Stimulated activated CD4-positive, alpha-beta T cell treated with anti-CD3 and anti-CD28 coated beads, Interleukin-1b, Interleukin-23, amount 100 ng/mL, for 48 hours (primary cell): ENCODE data around the gene PGAP2.
A peak's percentile ranks its signal among the peaks of the same experiment; 100 is the strongest.
"Not testable (repeated sequence)": the region's sequence is repeated elsewhere in the genome, so short reads cannot be mapped to it uniquely, and the experiment has no call there.

ENCODE experiments used
- DNase-seq: peaks from one replicate; pipeline ENCODE4 v3.0.0-alpha.2; 2020

The PGAP2 gene

GRCh38 chr11:3808861-3809623 lies 682 bp downstream of the PGAP2 start:
- DNase-seq, result peak; percentile 38

- DNase-seq, result no peak
Measured at GRCh38 chr11:3809624-3809928, 1.2 kb downstream of the PGAP2 start.

- DNase-seq, result no peak
Measured at GRCh38 chr11:3810446-3810845, 2.1 kb downstream of the PGAP2 start.

- DNase-seq, result no peak
Measured at GRCh38 chr11:3810951-3811350, 2.6 kb downstream of the PGAP2 start.

- DNase-seq, result not testable (repeated sequence)
Measured at GRCh38 chr11:3814832-3815231, 6.5 kb downstream of the PGAP2 start.

GRCh38 chr11:3815845-3816244 lies 7.5 kb downstream of the PGAP2 start:
- DNase-seq, result no peak

- DNase-seq, result no peak
Measured at GRCh38 chr11:3816673-3817072, 8.3 kb downstream of the PGAP2 start.

GRCh38 chr11:3817181-3817800 lies 8.9 kb downstream of the PGAP2 start:
- DNase-seq, result no peak

- DNase-seq, result no peak
Measured at GRCh38 chr11:3820971-3821370, 12.6 kb downstream of the PGAP2 start.

GRCh38 chr11:3822312-3822711 lies 14.0 kb downstream of the PGAP2 start:
- no peak for DNase-seq

- no peak for DNase-seq
Measured at GRCh38 chr11:3823303-3823702, 14.9 kb downstream of the PGAP2 start.

- DNase-seq, result no peak
Measured at GRCh38 chr11:3823762-3824506, 15.6 kb downstream of the PGAP2 start.

- peak; percentile 82 for DNase-seq
Measured at GRCh38 chr11:3824714-3825472, 16.5 kb downstream of the PGAP2 start.

GRCh38 chr11:3825473-3826154 lies 17.3 kb downstream of the PGAP2 start:
- DNase-seq, result no peak

- DNase-seq, result no peak
Measured at GRCh38 chr11:3826721-3827120, 18.4 kb downstream of the PGAP2 start.

GRCh38 chr11:3827434-3828186 lies 19.2 kb downstream of the PGAP2 start:
- no peak for DNase-seq

GRCh38 chr11:3830088-3830487 lies 21.7 kb downstream of the PGAP2 start:
- no peak for DNase-seq

- DNase-seq, result no peak
Measured at GRCh38 chr11:3830730-3831129, 22.4 kb downstream of the PGAP2 start.

GRCh38 chr11:3831378-3832239 lies 23.2 kb downstream of the PGAP2 start:
- no peak for DNase-seq

- DNase-seq, result no peak
Measured at GRCh38 chr11:3832816-3833215, 24.5 kb downstream of the PGAP2 start.

- DNase-seq, result no peak
Measured at GRCh38 chr11:3833449-3833848, 25.1 kb downstream of the PGAP2 start.
